Measurements from ENCODE around the gene RCAN1.

DNA sequence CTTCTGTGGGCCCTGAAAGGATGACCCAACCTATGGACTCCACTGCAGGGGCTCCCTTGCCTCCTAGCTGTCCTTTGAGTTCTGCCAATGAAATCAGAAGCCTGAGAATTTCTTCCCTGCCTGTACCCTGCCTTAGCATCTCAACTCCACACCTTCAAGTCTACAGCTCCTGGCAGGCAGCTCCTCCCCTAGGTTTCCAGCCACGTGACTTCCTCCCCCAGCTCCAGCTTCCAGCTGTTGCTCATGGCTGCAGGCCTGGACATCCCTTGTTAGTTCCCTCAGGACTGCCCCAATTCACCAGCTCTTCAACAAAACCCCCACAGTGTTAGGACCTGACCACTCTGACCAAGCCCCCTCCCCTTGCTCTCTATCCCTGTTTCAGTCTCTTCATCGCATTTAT lies 2.4 kb downstream of the RCAN1 start:
- no peak for TF ChIP-seq CTCF (conservative IDR thresholded peaks at IDR 0.05; ENCODE audit: low read depth, low read length)
- TF ChIP-seq POLR2A (IDR thresholded peaks at IDR 0.05; ENCODE audit: low read depth, low read length): no peak
- TF ChIP-seq, protein P1, sequence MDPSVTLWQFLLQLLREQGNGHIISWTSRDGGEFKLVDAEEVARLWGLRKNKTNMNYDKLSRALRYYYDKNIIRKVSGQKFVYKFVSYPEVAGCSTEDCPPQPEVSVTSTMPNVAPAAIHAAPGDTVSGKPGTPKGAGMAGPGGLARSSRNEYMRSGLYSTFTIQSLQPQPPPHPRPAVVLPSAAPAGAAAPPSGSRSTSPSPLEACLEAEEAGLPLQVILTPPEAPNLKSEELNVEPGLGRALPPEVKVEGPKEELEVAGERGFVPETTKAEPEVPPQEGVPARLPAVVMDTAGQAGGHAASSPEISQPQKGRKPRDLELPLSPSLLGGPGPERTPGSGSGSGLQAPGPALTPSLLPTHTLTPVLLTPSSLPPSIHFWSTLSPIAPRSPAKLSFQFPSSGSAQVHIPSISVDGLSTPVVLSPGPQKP (IDR thresholded peaks at IDR 0.05; ENCODE audit: borderline replicate concordance, low read depth, low read length): no peak
- TF ChIP-seq, protein P2, sequence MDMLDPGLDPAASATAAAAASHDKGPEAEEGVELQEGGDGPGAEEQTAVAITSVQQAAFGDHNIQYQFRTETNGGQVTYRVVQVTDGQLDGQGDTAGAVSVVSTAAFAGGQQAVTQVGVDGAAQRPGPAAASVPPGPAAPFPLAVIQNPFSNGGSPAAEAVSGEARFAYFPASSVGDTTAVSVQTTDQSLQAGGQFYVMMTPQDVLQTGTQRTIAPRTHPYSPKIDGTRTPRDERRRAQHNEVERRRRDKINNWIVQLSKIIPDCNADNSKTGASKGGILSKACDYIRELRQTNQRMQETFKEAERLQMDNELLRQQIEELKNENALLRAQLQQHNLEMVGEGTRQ (IDR thresholded peaks at IDR 0.05; ENCODE audit: low read depth, low read length): no peak

Data from IMR-90 (cell line).